ENCODE data around the gene ACOT9.
A peak's percentile ranks its signal among the peaks of the same experiment; 100 is the strongest.
"Not testable (repeated sequence)": the region's sequence is repeated elsewhere in the genome, so short reads cannot be mapped to it uniquely, and the experiment has no call there.

ACOT9 gene

GRCh38 chrX:23765449-23765848 lies 22.4 kb upstream of the ACOT9 start:
- no peak for DNase-seq

- no peak for DNase-seq
These were observed 21.3 kb upstream of the ACOT9 start for GRCh38 chrX:23764188-23764984.

- DNase-seq = no peak
These were observed 16.7 kb upstream of the ACOT9 start for GRCh38 chrX:23759821-23760220.

- DNase-seq = peak; percentile 13
These were observed 13.1 kb upstream of the ACOT9 start for GRCh38 chrX:23756165-23756564.

GRCh38 chrX:23754664-23755063 lies 11.6 kb upstream of the ACOT9 start:
- no peak for DNase-seq

- no peak for DNase-seq
These were observed 9.8 kb upstream of the ACOT9 start for GRCh38 chrX:23752740-23753415.

- no peak for DNase-seq
These were observed 6.5 kb upstream of the ACOT9 start for GRCh38 chrX:23749576-23749975.

GRCh38 chrX:23749129-23749528 lies 6.1 kb upstream of the ACOT9 start:
- DNase-seq = no peak

GRCh38 chrX:23745786-23746185 lies 2.7 kb upstream of the ACOT9 start:
- DNase-seq = no peak

- DNase-seq = not testable (repeated sequence)
These were observed 521 bp upstream of the ACOT9 start for GRCh38 chrX:23743623-23743971.

GRCh38 chrX:23742174-23742696 lies 841 bp downstream of the ACOT9 start:
- no peak for DNase-seq

- DNase-seq = no peak
These were observed 5.7 kb downstream of the ACOT9 start for GRCh38 chrX:23737413-23737812.

GRCh38 chrX:23736030-23736429 lies 7.0 kb downstream of the ACOT9 start:
- no peak for DNase-seq

- DNase-seq = no peak
These were observed 10.4 kb downstream of the ACOT9 start for GRCh38 chrX:23732704-23733103.

GRCh38 chrX:23731951-23732350 lies 11.1 kb downstream of the ACOT9 start:
- no peak for DNase-seq

- DNase-seq = no peak
These were observed 13.9 kb downstream of the ACOT9 start for GRCh38 chrX:23729214-23729613.

GRCh38 chrX:23727206-23727605 lies 15.9 kb downstream of the ACOT9 start:
- DNase-seq = no peak

GRCh38 chrX:23726191-23726590 lies 16.9 kb downstream of the ACOT9 start:
- no peak for DNase-seq

- DNase-seq = no peak
These were observed 22.9 kb downstream of the ACOT9 start for GRCh38 chrX:23720117-23720677.

- DNase-seq = no peak
These were observed 37.8 kb downstream of the ACOT9 start for GRCh38 chrX:23705235-23705634.

GRCh38 chrX:23704673-23705206 lies 38.3 kb downstream of the ACOT9 start:
- no peak for DNase-seq

GRCh38 chrX:23699636-23700194 lies 43.4 kb downstream of the ACOT9 start:
- DNase-seq = no peak

GRCh38 chrX:23694606-23695005 lies 48.5 kb downstream of the ACOT9 start:
- DNase-seq = peak; percentile 6

Data from stimulated activated CD4-positive, alpha-beta T cell treated with anti-CD3 and anti-CD28 coated beads, Interleukin-12 subunit alpha, Interleukin-12 subunit beta, amount 100 ng/mL, for 4 hours (primary cell).